ENCODE data around the gene TUBB8.
"Not testable (repeated sequence)": the region's sequence is repeated elsewhere in the genome, so short reads cannot be mapped to it uniquely, and the experiment has no call there.

TUBB8 gene

GRCh38 chr10:13315-13635 lies 35.8 kb downstream of the TUBB8 start:
- DNase-seq: not testable (repeated sequence)

GRCh38 chr10:12444-13314 lies 36.4 kb downstream of the TUBB8 start:
- not testable (repeated sequence) for DNase-seq

DNA sequence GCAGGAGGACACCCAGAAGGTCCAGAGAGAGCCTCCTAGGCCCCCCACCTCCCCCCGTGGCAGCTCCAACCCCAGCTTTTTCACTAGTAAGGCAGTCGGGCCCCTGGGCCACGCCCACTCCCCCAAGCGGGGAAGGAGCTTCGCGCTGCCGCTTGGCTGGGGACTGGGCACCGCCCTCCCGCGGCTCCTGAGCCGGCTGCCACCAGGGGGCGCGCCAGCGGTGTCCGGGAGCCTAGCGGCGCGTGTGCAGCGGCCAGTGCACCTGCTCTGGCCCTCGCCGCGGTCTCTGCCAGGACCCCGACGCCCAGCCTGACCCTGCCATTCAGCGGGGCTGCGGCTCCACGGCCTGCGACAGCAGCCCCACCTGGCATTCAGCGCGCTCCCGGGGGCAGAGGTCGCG lies 37.8 kb downstream of the TUBB8 start:
- DNase-seq: not testable (repeated sequence)

DNA sequence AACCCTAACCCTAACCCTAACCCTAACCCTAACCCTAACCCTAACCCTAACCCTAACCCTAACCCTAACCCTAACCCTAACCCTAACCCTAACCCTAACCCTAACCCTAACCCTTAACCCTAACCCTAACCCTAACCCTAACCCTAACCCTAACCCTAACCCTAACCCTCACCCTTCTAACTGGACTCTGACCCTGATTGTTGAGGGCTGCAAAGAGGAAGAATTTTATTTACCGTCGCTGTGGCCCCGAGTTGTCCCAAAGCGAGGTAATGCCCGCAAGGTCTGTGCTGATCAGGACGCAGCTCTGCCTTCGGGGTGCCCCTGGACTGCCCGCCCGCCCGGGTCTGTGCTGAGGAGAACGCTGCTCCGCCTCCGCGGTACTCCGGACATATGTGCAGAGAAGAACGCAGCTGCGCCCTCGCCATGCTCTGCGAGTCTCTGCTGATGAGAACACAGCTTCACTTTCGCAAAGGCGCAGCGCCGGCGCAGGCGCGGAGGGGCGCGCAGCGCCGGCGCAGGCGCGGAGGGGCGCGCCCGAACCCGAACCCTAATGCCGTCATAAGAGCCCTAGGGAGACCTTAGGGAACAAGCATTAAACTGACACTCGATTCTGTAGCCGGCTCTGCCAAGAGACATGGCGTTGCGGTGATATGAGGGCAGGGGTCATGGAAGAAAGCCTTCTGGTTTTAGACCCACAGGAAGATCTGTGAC lies 38.7 kb downstream of the TUBB8 start:
- DNase-seq: not testable (repeated sequence)
